ENCODE results near the gene HTR1A. TPM values are rescaled to one million over a fixed set of nuclear protein-coding genes. Genes with fewer than 3 reads are reported as not detected.

HTR1A gene
- total RNA-seq = not detected in 2 replicates

GRCh38 chr5:63962279-63962678, at the start of gene HTR1A:
HTR1A (minus strand) TSS chr5:63962445; CDS start chr5:63961719, 726 bp downstream.

Other genes with a start within 250 kb of the HTR1A start
- 2.3 and 5.3 TPM in 2 replicates for gene RNF180, start 203.4 kb upstream of the HTR1A start, total RNA-seq

All from mesangial cell (primary cell).